ENCODE measurements around the gene CROCC. TPM values are rescaled to one million over a fixed set of nuclear protein-coding genes. Genes with fewer than 3 reads are reported as not detected.

Gene CROCC
- total and polyA plus RNA-seq, 2 experiments from 2014 or later = 15.1 to 106 TPM

DNA sequence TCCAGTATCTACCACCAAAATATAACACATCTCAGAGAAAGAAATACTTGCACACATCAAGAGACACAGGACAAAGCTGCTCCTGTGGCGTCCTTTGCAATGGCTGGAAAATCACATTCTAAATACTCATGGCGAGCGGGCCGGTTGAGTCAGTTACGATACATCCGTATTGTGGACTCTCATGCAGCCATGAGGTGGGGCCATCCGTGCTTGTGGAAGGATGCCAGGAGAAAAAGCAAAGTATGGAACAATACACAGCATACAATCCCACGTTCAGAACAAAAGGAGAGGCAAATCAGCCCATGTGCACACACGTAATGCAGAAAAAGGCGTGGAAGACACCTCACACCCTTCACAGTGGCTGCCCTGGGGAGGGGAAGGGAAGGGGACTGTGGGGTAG lies 76.9 kb downstream of the CROCC start:
- no peak overlapping the region for H3K27ac Mint-ChIP-seq
- no peaks in the 10 kb centered on the region for H3K4me1 Mint-ChIP-seq
- no peaks in the 10 kb centered on the region for H3K4me1 ChIP-seq (ENCODE audit: insufficient read depth)
- H2AFZ ChIP-seq = no peak overlapping the region
- ATAC-seq = no peak
- H3K9me3 Mint-ChIP-seq = no peaks in the 10 kb centered on the region
- H3K4me2 ChIP-seq = no peak overlapping the region
- H3K36me3 ChIP-seq (ENCODE audit: insufficient read depth) = no peaks in the 10 kb centered on the region; the same call in 1 of the 2 replicates
- no peak overlapping the region for H3K4me3 ChIP-seq
- no peaks in the 10 kb centered on the region for H3F3A ChIP-seq (replicated peaks; ENCODE audit: low read depth)
- H3K27ac ChIP-seq (ENCODE audit: low read depth) = no peak overlapping the region
- no peaks in the 10 kb centered on the region for H3K79me2 ChIP-seq (replicated peaks; ENCODE audit: insufficient read depth)
- TF ChIP-seq, protein P1, sequence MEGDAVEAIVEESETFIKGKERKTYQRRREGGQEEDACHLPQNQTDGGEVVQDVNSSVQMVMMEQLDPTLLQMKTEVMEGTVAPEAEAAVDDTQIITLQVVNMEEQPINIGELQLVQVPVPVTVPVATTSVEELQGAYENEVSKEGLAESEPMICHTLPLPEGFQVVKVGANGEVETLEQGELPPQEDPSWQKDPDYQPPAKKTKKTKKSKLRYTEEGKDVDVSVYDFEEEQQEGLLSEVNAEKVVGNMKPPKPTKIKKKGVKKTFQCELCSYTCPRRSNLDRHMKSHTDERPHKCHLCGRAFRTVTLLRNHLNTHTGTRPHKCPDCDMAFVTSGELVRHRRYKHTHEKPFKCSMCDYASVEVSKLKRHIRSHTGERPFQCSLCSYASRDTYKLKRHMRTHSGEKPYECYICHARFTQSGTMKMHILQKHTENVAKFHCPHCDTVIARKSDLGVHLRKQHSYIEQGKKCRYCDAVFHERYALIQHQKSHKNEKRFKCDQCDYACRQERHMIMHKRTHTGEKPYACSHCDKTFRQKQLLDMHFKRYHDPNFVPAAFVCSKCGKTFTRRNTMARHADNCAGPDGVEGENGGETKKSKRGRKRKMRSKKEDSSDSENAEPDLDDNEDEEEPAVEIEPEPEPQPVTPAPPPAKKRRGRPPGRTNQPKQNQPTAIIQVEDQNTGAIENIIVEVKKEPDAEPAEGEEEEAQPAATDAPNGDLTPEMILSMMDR (conservative IDR thresholded peaks at IDR 0.05; ENCODE audit: low read depth in 2 of 2) = no peak
- TF ChIP-seq, protein P2, sequence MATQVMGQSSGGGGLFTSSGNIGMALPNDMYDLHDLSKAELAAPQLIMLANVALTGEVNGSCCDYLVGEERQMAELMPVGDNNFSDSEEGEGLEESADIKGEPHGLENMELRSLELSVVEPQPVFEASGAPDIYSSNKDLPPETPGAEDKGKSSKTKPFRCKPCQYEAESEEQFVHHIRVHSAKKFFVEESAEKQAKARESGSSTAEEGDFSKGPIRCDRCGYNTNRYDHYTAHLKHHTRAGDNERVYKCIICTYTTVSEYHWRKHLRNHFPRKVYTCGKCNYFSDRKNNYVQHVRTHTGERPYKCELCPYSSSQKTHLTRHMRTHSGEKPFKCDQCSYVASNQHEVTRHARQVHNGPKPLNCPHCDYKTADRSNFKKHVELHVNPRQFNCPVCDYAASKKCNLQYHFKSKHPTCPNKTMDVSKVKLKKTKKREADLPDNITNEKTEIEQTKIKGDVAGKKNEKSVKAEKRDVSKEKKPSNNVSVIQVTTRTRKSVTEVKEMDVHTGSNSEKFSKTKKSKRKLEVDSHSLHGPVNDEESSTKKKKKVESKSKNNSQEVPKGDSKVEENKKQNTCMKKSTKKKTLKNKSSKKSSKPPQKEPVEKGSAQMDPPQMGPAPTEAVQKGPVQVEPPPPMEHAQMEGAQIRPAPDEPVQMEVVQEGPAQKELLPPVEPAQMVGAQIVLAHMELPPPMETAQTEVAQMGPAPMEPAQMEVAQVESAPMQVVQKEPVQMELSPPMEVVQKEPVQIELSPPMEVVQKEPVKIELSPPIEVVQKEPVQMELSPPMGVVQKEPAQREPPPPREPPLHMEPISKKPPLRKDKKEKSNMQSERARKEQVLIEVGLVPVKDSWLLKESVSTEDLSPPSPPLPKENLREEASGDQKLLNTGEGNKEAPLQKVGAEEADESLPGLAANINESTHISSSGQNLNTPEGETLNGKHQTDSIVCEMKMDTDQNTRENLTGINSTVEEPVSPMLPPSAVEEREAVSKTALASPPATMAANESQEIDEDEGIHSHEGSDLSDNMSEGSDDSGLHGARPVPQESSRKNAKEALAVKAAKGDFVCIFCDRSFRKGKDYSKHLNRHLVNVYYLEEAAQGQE (IDR thresholded peaks at IDR 0.05; ENCODE audit: unreplicated experiment) = no peak
- TF ChIP-seq JUNB (IDR thresholded peaks at IDR 0.05; ENCODE audit: unreplicated experiment) (no peak), EZH2 (IDR thresholded peaks at IDR 0.05; ENCODE audit: low read depth, unreplicated experiment) (no peak), STAT1 (IDR thresholded peaks at IDR 0.05; ENCODE audit: unreplicated experiment) (no peak), ZNF331 (CRISPR knock-in tag; IDR thresholded peaks at IDR 0.05; ENCODE audit: low read depth) (no peak), POLR2AphosphoS5 (IDR thresholded peaks at IDR 0.05; ENCODE audit: low read depth) (no peak), NANOG (IDR thresholded peaks at IDR 0.05; ENCODE audit: borderline replicate concordance) (no peak)
- TF ChIP-seq, protein P3, sequence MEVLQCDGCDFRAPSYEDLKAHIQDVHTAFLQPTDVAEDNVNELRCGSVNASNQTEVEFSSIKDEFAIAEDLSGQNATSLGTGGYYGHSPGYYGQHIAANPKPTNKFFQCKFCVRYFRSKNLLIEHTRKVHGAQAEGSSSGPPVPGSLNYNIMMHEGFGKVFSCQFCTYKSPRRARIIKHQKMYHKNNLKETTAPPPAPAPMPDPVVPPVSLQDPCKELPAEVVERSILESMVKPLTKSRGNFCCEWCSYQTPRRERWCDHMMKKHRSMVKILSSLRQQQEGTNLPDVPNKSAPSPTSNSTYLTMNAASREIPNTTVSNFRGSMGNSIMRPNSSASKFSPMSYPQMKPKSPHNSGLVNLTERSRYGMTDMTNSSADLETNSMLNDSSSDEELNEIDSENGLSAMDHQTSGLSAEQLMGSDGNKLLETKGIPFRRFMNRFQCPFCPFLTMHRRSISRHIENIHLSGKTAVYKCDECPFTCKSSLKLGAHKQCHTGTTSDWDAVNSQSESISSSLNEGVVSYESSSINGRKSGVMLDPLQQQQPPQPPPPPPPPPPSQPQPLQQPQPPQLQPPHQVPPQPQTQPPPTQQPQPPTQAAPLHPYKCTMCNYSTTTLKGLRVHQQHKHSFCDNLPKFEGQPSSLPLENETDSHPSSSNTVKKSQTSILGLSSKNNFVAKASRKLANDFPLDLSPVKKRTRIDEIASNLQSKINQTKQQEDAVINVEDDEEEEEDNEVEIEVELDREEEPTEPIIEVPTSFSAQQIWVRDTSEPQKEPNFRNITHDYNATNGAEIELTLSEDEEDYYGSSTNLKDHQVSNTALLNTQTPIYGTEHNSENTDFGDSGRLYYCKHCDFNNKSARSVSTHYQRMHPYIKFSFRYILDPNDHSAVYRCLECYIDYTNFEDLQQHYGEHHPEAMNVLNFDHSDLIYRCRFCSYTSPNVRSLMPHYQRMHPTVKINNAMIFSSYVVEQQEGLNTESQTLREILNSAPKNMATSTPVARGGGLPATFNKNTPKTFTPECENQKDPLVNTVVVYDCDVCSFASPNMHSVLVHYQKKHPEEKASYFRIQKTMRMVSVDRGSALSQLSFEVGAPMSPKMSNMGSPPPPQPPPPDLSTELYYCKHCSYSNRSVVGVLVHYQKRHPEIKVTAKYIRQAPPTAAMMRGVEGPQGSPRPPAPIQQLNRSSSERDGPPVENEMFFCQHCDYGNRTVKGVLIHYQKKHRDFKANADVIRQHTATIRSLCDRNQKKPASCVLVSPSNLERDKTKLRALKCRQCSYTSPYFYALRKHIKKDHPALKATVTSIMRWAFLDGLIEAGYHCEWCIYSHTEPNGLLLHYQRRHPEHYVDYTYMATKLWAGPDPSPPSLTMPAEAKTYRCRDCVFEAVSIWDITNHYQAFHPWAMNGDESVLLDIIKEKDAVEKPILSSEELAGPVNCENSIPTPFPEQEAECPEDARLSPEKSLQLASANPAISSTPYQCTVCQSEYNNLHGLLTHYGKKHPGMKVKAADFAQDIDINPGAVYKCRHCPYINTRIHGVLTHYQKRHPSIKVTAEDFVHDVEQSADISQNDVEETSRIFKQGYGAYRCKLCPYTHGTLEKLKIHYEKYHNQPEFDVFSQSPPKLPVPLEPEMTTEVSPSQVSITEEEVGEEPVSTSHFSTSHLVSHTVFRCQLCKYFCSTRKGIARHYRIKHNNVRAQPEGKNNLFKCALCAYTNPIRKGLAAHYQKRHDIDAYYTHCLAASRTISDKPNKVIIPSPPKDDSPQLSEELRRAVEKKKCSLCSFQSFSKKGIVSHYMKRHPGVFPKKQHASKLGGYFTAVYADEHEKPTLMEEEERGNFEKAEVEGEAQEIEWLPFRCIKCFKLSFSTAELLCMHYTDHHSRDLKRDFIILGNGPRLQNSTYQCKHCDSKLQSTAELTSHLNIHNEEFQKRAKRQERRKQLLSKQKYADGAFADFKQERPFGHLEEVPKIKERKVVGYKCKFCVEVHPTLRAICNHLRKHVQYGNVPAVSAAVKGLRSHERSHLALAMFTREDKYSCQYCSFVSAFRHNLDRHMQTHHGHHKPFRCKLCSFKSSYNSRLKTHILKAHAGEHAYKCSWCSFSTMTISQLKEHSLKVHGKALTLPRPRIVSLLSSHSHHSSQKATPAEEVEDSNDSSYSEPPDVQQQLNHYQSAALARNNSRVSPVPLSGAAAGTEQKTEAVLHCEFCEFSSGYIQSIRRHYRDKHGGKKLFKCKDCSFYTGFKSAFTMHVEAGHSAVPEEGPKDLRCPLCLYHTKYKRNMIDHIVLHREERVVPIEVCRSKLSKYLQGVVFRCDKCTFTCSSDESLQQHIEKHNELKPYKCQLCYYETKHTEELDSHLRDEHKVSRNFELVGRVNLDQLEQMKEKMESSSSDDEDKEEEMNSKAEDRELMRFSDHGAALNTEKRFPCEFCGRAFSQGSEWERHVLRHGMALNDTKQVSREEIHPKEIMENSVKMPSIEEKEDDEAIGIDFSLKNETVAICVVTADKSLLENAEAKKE (CRISPR knock-in tag; IDR thresholded peaks at IDR 0.05) = no peak
- TF ChIP-seq, protein P4, sequence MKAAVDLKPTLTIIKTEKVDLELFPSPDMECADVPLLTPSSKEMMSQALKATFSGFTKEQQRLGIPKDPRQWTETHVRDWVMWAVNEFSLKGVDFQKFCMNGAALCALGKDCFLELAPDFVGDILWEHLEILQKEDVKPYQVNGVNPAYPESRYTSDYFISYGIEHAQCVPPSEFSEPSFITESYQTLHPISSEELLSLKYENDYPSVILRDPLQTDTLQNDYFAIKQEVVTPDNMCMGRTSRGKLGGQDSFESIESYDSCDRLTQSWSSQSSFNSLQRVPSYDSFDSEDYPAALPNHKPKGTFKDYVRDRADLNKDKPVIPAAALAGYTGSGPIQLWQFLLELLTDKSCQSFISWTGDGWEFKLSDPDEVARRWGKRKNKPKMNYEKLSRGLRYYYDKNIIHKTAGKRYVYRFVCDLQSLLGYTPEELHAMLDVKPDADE (IDR thresholded peaks at IDR 0.05) = no peak
- no peak for DNase-seq (ENCODE audit: low spot score)
- H3K9me2 ChIP-seq (ENCODE audit: insufficient read depth) = no peaks in the 10 kb centered on the region
- H3K27me3 ChIP-seq (ENCODE audit: insufficient read depth) = no peaks in the 10 kb centered on the region
- no peaks in the 10 kb centered on the region; the same call in 1 of the 2 replicates for H4K20me1 ChIP-seq (replicated peaks; ENCODE audit: insufficient read depth)
- peaks cover 32% of the 10 kb centered on the region for H3K36me3 Mint-ChIP-seq (ENCODE audit: low read depth)
- H3K27me3 Mint-ChIP-seq (ENCODE audit: insufficient read depth, low read depth, poor library complexity) = peaks cover 7% of the 10 kb centered on the region
- H3K4me3 Mint-ChIP-seq = no peak overlapping the region
